ENCODE data around the gene RREB1. TPM values are rescaled to one million over a fixed set of nuclear protein-coding genes. Genes with fewer than 3 reads are reported as not detected.

RREB1 gene
- polyA plus RNA-seq, 1 experiment, result 2.6 TPM

DNA sequence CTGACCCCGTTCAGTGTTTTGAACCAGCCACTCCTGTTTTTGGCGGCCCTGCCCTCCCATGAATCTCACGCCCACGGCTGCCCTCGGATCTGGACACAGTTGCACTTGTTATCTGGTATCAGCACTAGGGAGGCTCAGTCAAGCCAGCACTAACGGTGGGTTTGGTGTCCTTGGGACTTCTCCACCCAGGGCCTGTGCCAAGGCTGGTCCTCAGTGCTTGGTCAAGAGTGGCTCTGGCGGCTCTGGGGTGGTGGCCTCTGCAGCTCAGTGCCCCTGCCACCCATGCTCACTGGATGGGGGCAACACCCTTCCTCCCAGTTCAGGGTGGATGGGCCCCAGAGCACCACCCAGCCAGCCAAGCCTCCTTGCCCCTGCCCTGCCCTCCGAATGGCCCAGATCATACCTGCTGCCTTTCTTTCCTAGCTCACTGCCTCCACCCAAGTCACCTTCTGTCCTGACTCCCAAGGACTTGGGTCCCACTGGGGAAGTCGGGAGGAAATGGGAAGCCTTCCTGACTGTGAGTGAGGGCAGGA, 150.5 kb downstream of the RREB1 start:
- no peak for TF ChIP-seq CTCF (IDR thresholded peaks at IDR 0.05; ENCODE audit: low read depth, low read length)
- no peak for DNase-seq (ENCODE audit: low read depth, low spot score)
- Histone ChIP-seq H3K9me3 (ENCODE audit: control insufficient read depth, insufficient read depth, low read length) (peaks cover 18% of the 10 kb centered on the region), H3K27ac (ENCODE audit: low read depth, low read length) (no peak overlapping the region), H3K4me3 (ENCODE audit: low read depth, low read length) (no peak overlapping the region), H3K27me3 (ENCODE audit: control insufficient read depth, insufficient read depth, low read length) (no peaks in the 10 kb centered on the region)
- ChIA-PET POLR2A (no interaction called here), CTCF (interaction anchor here (1.0 kb wide), 1 partner anchor 14 kb away, joined by 4 read pairs; no protein-coding TSS in a partner anchor)

GRCh38 chr6:7260291-7261031, 152.7 kb downstream of the RREB1 start:
- ChIA-PET CTCF (interaction anchor here (0.8 to 2.6 kb wide), 5 partner anchors 15 to 22 kb away, joined by 3 to 17 read pairs (median 4); no protein-coding TSS in a partner anchor), POLR2A (no interaction called here)
- H3K4me3 ChIP-seq (ENCODE audit: low read depth, low read length), result peak overlapping the region; percentile 80
- H3K9me3 ChIP-seq (ENCODE audit: control insufficient read depth, insufficient read depth, low read length), result peaks cover 14% of the 10 kb centered on the region
- H3K27ac ChIP-seq (ENCODE audit: low read depth, low read length), result peak overlapping the region; percentile 75
- no peak for DNase-seq (ENCODE audit: low read depth, low spot score)
- TF ChIP-seq CTCF (IDR thresholded peaks at IDR 0.05; ENCODE audit: low read depth, low read length), result no peak
- no peaks in the 10 kb centered on the region for H3K27me3 ChIP-seq (ENCODE audit: control insufficient read depth, insufficient read depth, low read length)

DNA sequence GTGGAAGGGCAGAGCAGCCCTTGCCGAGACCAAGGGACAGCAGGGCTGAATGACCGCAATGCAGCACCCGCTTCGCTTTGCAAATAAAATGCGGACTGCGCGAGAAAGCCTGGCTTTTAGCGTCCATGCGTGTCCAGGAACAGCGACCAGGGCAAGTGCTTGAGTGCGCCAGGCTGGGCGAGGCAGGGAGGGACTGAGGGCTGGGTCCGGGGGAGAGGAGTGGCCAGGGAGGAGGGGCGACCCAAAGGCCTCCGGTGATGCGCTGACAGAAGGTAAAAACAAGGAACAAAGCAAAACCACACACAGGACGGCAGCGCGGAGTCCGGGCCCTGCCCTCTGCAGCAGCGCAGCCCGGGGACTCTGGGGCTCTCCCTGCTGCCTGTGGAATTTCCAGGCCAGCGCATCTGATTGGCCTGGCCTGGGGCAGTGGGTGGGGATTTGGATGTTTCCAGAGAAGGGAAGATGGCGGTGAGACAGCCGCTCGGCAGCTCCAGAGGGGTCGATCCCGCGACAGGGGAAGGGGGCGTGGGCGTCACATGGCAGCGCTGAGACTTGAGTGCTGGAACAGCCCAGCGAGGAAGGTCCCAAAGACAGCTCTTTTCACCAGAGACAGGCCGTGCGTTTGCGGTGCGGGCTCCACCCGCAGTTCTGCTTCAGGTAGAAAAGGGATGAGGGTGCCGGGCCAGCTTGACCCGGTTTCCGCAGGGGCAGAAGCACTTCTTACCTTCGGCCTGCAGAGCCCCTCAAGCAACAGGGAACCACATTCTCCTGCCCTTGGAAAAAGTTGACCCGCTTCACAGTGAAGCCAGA, 153.5 kb downstream of the RREB1 start:
- POLR2A ChIA-PET, result no interaction called here
- Histone ChIP-seq H3K4me3 (ENCODE audit: low read depth, low read length) (peak overlapping the region; percentile 80), H3K27me3 (ENCODE audit: control insufficient read depth, insufficient read depth, low read length) (no peaks in the 10 kb centered on the region), H3K9me3 (ENCODE audit: control insufficient read depth, insufficient read depth, low read length) (peaks cover 9% of the 10 kb centered on the region), H3K27ac (ENCODE audit: low read depth, low read length) (peak overlapping the region; percentile 75)
- no peak for TF ChIP-seq CTCF (IDR thresholded peaks at IDR 0.05; ENCODE audit: low read depth, low read length)
- CTCF ChIA-PET, result interaction anchor here (0.9 to 2.6 kb wide), 4 partner anchors 15 to 537 kb away, joined by 3 to 17 read pairs (median 4); no protein-coding TSS in a partner anchor
- peak; percentile 62 for DNase-seq (ENCODE audit: low read depth, low spot score)

DNA sequence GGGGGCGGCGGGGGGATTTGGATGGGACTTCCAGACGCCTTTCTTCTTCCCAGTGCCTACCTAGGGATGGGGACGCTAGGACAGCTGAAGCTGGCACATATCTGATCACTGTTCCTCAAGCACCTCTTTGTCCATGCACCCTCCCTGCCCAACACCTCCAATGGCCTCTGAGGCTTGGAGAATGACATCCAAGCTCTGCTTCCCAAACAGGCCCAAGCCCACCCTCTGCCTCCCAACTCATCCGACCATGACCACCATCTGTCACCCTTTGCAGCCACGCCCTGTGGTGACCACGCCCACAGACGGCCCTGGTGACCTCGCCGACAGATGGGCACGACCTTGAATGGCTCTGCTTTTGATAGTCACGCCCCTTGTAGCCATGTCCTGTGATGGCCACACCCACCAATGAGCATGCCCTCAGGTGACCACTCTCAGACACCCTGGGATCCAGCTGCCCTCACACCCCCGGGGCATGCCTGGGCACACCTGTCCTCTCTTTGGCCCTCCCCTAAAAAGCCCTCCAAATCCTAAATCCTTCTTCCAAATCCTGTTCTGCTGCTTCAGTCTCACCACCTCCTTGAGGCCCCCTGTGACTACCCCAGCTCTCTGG, 154.2 kb downstream of the RREB1 start:
- peak overlapping the region; percentile 11 for H3K27ac ChIP-seq (ENCODE audit: low read depth, low read length)
- DNase-seq (ENCODE audit: low read depth, low spot score), result no peak
- H3K4me3 ChIP-seq (ENCODE audit: low read depth, low read length), result peak overlapping the region; percentile 80
- H3K9me3 ChIP-seq (ENCODE audit: control insufficient read depth, insufficient read depth, low read length), result peaks cover 4% of the 10 kb centered on the region
- no peaks in the 10 kb centered on the region for H3K27me3 ChIP-seq (ENCODE audit: control insufficient read depth, insufficient read depth, low read length)
- POLR2A ChIA-PET, result no interaction called here
- CTCF ChIA-PET, result interaction anchor here (0.7 to 2.6 kb wide), 5 partner anchors 14 to 538 kb away, joined by 3 to 17 read pairs (median 5); no protein-coding TSS in a partner anchor
- no peak for TF ChIP-seq CTCF (IDR thresholded peaks at IDR 0.05; ENCODE audit: low read depth, low read length)
